H9 (cell line): ENCODE data around the gene CORO1C. TPM values are rescaled to one million over a fixed set of nuclear protein-coding genes. Genes with fewer than 3 reads are reported as not detected.

Experiments
- DNase-seq: peaks from one replicate; pipeline ENCODE4 v3.0.0-alpha.2; 2017
- H2AFZ ChIP-seq: one replicate; pipeline ENCODE4 v1.6.1; 2013; ENCODE audit warnings: mild to moderate bottlenecking, low read length, control low read depth, moderate library complexity
- H2AK5ac ChIP-seq: 2 replicates; pipeline ENCODE4 v1.6.1; 2013; ENCODE audit warnings: low read length, control low read depth, mixed read lengths; ENCODE audit not compliant: insufficient read length
- H2BK120ac ChIP-seq: one replicate; pipeline ENCODE4 v1.6.1; 2013; ENCODE audit warnings: low read depth, mild to moderate bottlenecking, low read length, control low read depth, inconsistent platforms; ENCODE audit not compliant: poor library complexity, severe bottlenecking
- H2BK12ac ChIP-seq: 2 replicates; pipeline ENCODE4 v1.6.1; 2013; ENCODE audit warnings: low read length, control low read depth, mixed read lengths, low read depth; ENCODE audit not compliant: insufficient read length
- H2BK15ac ChIP-seq: 2 replicates; pipeline ENCODE4 v1.6.1; 2013; ENCODE audit warnings: low read depth, low read length, control low read depth
- H2BK20ac ChIP-seq: one replicate; pipeline ENCODE4 v1.6.1; 2013; ENCODE audit warnings: low read depth, mild to moderate bottlenecking, low read length, control low read depth, inconsistent platforms; ENCODE audit not compliant: poor library complexity, severe bottlenecking
- H2BK5ac ChIP-seq: 2 replicates; pipeline ENCODE4 v1.6.1; 2013; ENCODE audit warnings: low read length, control low read depth, mixed read lengths; ENCODE audit not compliant: insufficient read length
- H3K14ac ChIP-seq: 2 replicates; pipeline ENCODE4 v1.6.1; 2013; ENCODE audit warnings: low read length, control low read depth; ENCODE audit not compliant: insufficient read depth
- H3K18ac ChIP-seq: 2 replicates; pipeline ENCODE4 v1.6.1; 2013; ENCODE audit warnings: low read depth, mild to moderate bottlenecking, mixed read lengths, low read length, control low read depth; ENCODE audit not compliant: insufficient read length
- H3K23ac ChIP-seq: 2 replicates; pipeline ENCODE4 v1.6.1; 2013; ENCODE audit warnings: low read length, control low read depth, mixed read lengths, low read depth; ENCODE audit not compliant: insufficient read length
- H3K23me2 ChIP-seq: 2 replicates; pipeline ENCODE4 v1.6.1; 2013; ENCODE audit warnings: low read depth, mild to moderate bottlenecking, mixed read lengths, low read length, control low read depth; ENCODE audit not compliant: insufficient read length, poor library complexity, severe bottlenecking
- H3K27ac ChIP-seq: 2 replicates; pipeline ENCODE4 v1.5.1; 2013; ENCODE audit warnings: low read length, control low read depth, mixed read lengths, low read depth; ENCODE audit not compliant: insufficient read length
- H3K27me3 ChIP-seq: 2 replicates; pipeline ENCODE4 v1.6.1; 2013; ENCODE audit warnings: low read length, control low read depth, inconsistent platforms; ENCODE audit not compliant: insufficient read depth
- H3K4ac ChIP-seq: 2 replicates; pipeline ENCODE4 v1.6.1; 2013; ENCODE audit warnings: low read depth, mild to moderate bottlenecking, control low read depth, inconsistent platforms, low read length, moderate library complexity
- H3K4me1 ChIP-seq: 2 replicates; pipeline ENCODE4 v1.6.1; 2013; ENCODE audit warnings: low read length, control low read depth, inconsistent platforms; ENCODE audit not compliant: insufficient read depth
- H3K4me2 ChIP-seq: 2 replicates; pipeline ENCODE4 v1.6.1; 2013; ENCODE audit warnings: low read length, control low read depth, mixed read lengths; ENCODE audit not compliant: insufficient read length, insufficient read depth
- H3K56ac ChIP-seq: 2 replicates; pipeline ENCODE4 v1.6.1; 2013; ENCODE audit warnings: low read depth, mild to moderate bottlenecking, mixed read lengths, low read length, control low read depth; ENCODE audit not compliant: insufficient read length
- H3K79me1 ChIP-seq: 2 replicates; pipeline ENCODE4 v1.6.1; 2013; ENCODE audit warnings: low read depth, mild to moderate bottlenecking, moderate library complexity, low read length, control low read depth, inconsistent platforms; ENCODE audit not compliant: insufficient read depth, poor library complexity, severe bottlenecking
- H3K79me2 ChIP-seq: 2 replicates; pipeline ENCODE4 v1.6.1; 2013; ENCODE audit warnings: low read length, control low read depth, inconsistent platforms; ENCODE audit not compliant: insufficient read depth
- H3K9ac ChIP-seq: 2 replicates; pipeline ENCODE4 v1.6.1; 2013; ENCODE audit warnings: low read length, control low read depth, mixed read lengths; ENCODE audit not compliant: insufficient read length; ENCODE audit errors: extremely low read depth
- H3K9me3 ChIP-seq: one replicate; pipeline ENCODE4 v1.6.1; 2013; ENCODE audit warnings: low read depth, low read length, inconsistent platforms; ENCODE audit not compliant: control insufficient read depth
- H3T11ph ChIP-seq: one replicate; pipeline ENCODE4 v1.6.1; 2013; ENCODE audit warnings: mild to moderate bottlenecking, low read length, control low read depth, inconsistent platforms
- H4K20me1 ChIP-seq: one replicate; pipeline ENCODE4 v1.6.1; 2013; ENCODE audit not compliant: control insufficient read depth, insufficient read length, insufficient read depth
- H4K5ac ChIP-seq: 2 replicates; pipeline ENCODE4 v1.6.1; 2013; ENCODE audit warnings: low read depth, mild to moderate bottlenecking, mixed read lengths, low read length, control low read depth; ENCODE audit not compliant: insufficient read length
- H4K8ac ChIP-seq: replicated peaks from 2 replicates; pipeline ENCODE4 v1.6.1; 2013; ENCODE audit warnings: low read length, control low read depth, mixed read lengths, low read depth; ENCODE audit not compliant: insufficient read length
- H4K91ac ChIP-seq: 2 replicates; pipeline ENCODE4 v1.6.1; 2013; ENCODE audit warnings: low read depth, mild to moderate bottlenecking, moderate library complexity, mixed read lengths, low read length, control low read depth; ENCODE audit not compliant: insufficient read length
- H3K27ac Mint-ChIP-seq, 3 experiments: 2 replicates in 2 of 3; 3 replicates in 1 of 3; pipeline ENCODE4 v1.8.0; 2020 to 2021; ENCODE audit warnings: mixed read lengths in 3 of 3, mild to moderate bottlenecking in 1 of 3, moderate library complexity in 1 of 3
- H3K27me3 Mint-ChIP-seq: 2 replicates; pipeline ENCODE4 v1.8.0; 2021; ENCODE audit warnings: low read depth, mild to moderate bottlenecking, moderate library complexity, mixed read lengths
- H3K36me3 Mint-ChIP-seq, 3 experiments: 2 replicates in 2 of 3; 3 replicates in 1 of 3; pipeline ENCODE4 v1.8.0; 2020 to 2021; ENCODE audit warnings: low read depth in 3 of 3, mixed read lengths in 3 of 3; ENCODE audit not compliant: insufficient read depth in 1 of 3
- H3K4me1 Mint-ChIP-seq, 2 experiments: 2 replicates each; pipeline ENCODE4 v1.8.0; 2020; ENCODE audit warnings: mixed read lengths in 2 of 2
- H3K4me3 Mint-ChIP-seq, 2 experiments: 2 replicates in 1 of 2; 3 replicates in 1 of 2; pipeline ENCODE4 v1.8.0; 2020 to 2021; ENCODE audit warnings: mild to moderate bottlenecking in 2 of 2, mixed read lengths in 2 of 2, moderate library complexity in 1 of 2
- H3K9me3 Mint-ChIP-seq, 2 experiments: 2 replicates in 1 of 2; 3 replicates in 1 of 2; pipeline ENCODE4 v1.8.0; 2020; ENCODE audit warnings: mild to moderate bottlenecking in 2 of 2, mixed read lengths in 2 of 2, moderate library complexity in 1 of 2
- CTCF ChIP-seq: fragments of 200-600 bp; sonication (generic); conservative IDR thresholded peaks from 3 replicates; pipeline ENCODE4 v1.8.0; 2021; ENCODE audit warnings: antibody characterized with exemption, mild to moderate bottlenecking
- WGBS: extraction: QIAGEN DNeasy Blood & Tissue Kit; methylation state at CpG from one replicate; pipeline ENCODE4 v1.1.7; 2013; ENCODE audit warnings: missing lambda C conversion rate, low lambda C conversion rate, mixed read lengths; ENCODE audit not compliant: insufficient read length; ENCODE audit errors: extremely low coverage; 5-methylcytosine and 5-hydroxymethylcytosine counted together
- microRNA-seq: library from miRNA; unstranded; fragments of <30 nt; microRNA quantifications from one replicate; pipeline ENCODE4, GENCODE V29; 2020; ENCODE audit warnings: borderline microRNAs expressed
- total RNA-seq: library from RNA; stranded (reverse); gene quantifications from 2 replicates; pipeline ENCODE4 v1.2.1, GENCODE V29; 2021

The CORO1C gene
- total RNA-seq, 1 experiment from 2014 or later: 154 TPM

- Mint-ChIP-seq H3K36me3 (no peaks in the 10 kb centered on the region), H3K27ac (no peak overlapping the region), H3K4me1 (peaks cover 4 to 11% of the 10 kb centered on the region in 2 experiments; a peak in 3 of 4 replicates), H3K4me3 (no peak overlapping the region), H3K27me3 (peaks cover 2% of the 10 kb centered on the region; the same call in 1 of the 2 replicates), H3K9me3 (no peaks in the 10 kb centered on the region)
- Histone ChIP-seq H3K4ac (no peak overlapping the region), H3K56ac (no peak overlapping the region), H3K27ac (no peak overlapping the region), H3K18ac (no peak overlapping the region), H3K9me3 (no peaks in the 10 kb centered on the region), H3K4me2 (no peak overlapping the region), H2AFZ (no peak overlapping the region), H3K14ac (no peak overlapping the region), H4K91ac (no peak overlapping the region), H4K20me1 (no peaks in the 10 kb centered on the region), H2AK5ac (no peak overlapping the region), H2BK5ac (no peak overlapping the region), H2BK120ac (no peak overlapping the region), H3K79me2 (no peaks in the 10 kb centered on the region), H2BK12ac (no peak overlapping the region), H2BK20ac (no peak overlapping the region), H3K23me2 (no peaks in the 10 kb centered on the region), H3K4me1 (no peaks in the 10 kb centered on the region), H3K9ac (no peak overlapping the region), H3K23ac (no peak overlapping the region), H4K8ac (no peak overlapping the region), H4K5ac (no peak overlapping the region), H3K27me3 (no peaks in the 10 kb centered on the region), H2BK15ac (no peak overlapping the region), H3T11ph (no peak overlapping the region), H3K79me1 (no peaks in the 10 kb centered on the region)
- no CpG with 5 or more reads among the region's 17 CpGs for WGBS
- no peak for TF ChIP-seq CTCF
- DNase-seq: no peak
These were observed 135.3 kb downstream of the CORO1C start for GRCh38 chr12:108595711-108596647.

Small RNAs within 50 kb of the gene (microRNA-seq; reads per million reads assigned to microRNA genes)
- not detected for gene MIR4496

Other genes with a start within 250 kb of the CORO1C start
- 4.6 and 5.1 TPM in 2 replicates for gene FICD, start 216.2 kb downstream of the CORO1C start, total RNA-seq
- 80.7 and 89.4 TPM in 2 replicates for gene SART3, start 170.3 kb downstream of the CORO1C start, total RNA-seq
- gene ISCU, start 168.9 kb downstream of the CORO1C start, total RNA-seq: 63.9 and 64.9 TPM in 2 replicates
- gene TMEM119, start 133.4 kb downstream of the CORO1C start, total RNA-seq: not detected in 2 replicates
- 0.09 and 0.15 TPM in 2 replicates for gene SELPLG, start 97.6 kb downstream of the CORO1C start, total RNA-seq
- 21.8 and 24.0 TPM in 2 replicates for gene SSH1, start 126.1 kb upstream of the CORO1C start, total RNA-seq
- gene DAO, start 148.6 kb upstream of the CORO1C start, total RNA-seq: not detected in 2 replicates